Measurements from ENCODE around the gene CEP192. TPM values are rescaled to one million over a fixed set of nuclear protein-coding genes. Genes with fewer than 3 reads are reported as not detected.

CEP192 gene
- total and polyA plus RNA-seq, 2 of the 4 experiments (the other 2 are of a cell fraction) = 17.2 to 29.0 TPM

GRCh38 chr18:13159579-13159978 lies 168.4 kb downstream of the CEP192 start:
- dilution Hi-C loops (cut with HindIII; ENCODE audit: low sequenced_read_pairs, unreplicated experiment) (no loop called here), intact Hi-C loops (cut with micrococcal nuclease) (loop anchor here (1.0 to 10.0 kb wide), 4 partner anchors 46 to 432 kb away; partner anchors contain the start of gene SEH1L), in situ Hi-C loops (cut with MboI; ENCODE audit: low sequenced_read_pairs) (loop anchor here (25.0 kb wide), 1 partner anchor 422 kb away; no protein-coding TSS in a partner anchor)
- Histone ChIP-seq H4K5ac (ENCODE audit: low read depth, low read length) (no peak overlapping the region), H3K9ac (ENCODE audit: low read depth, low read length) (no peak overlapping the region), H3K4me2 (ENCODE audit: low read depth, low read length) (peak overlapping the region; percentile 74; the same call in 1 of the 2 replicates), H2BK5ac (ENCODE audit: low read depth, low read length, poor library complexity, severe bottlenecking) (no peak overlapping the region), H3K4me3 (ENCODE audit: insufficient read depth, low read depth, low read length) (no peak overlapping the region), H4K91ac (ENCODE audit: insufficient read depth, low read depth, low read length) (no peak overlapping the region), H2AFZ (replicated peaks; ENCODE audit: low read length, poor library complexity) (peak overlapping the region; percentile 39), H4K8ac (ENCODE audit: low read depth in 2 of 2, low read length in 2 of 2) (no peak overlapping the region), H2BK120ac (ENCODE audit: low read depth, low read length) (no peak overlapping the region), H2AK9ac (replicated peaks; ENCODE audit: low read depth, low read length, poor library complexity) (no peak overlapping the region), H2BK20ac (ENCODE audit: low read depth, low read length) (no peak overlapping the region), H3K9me1 (ENCODE audit: insufficient read depth, low read length) (no peaks in the 10 kb centered on the region; the same call in 1 of the 2 replicates), H3K9me3 (ENCODE audit: control insufficient read depth, insufficient read depth, low read length) (peaks cover 2% of the 10 kb centered on the region; the same call in 1 of the 2 replicates), H3K4ac (ENCODE audit: low read depth, low read length) (no peak overlapping the region), H3K56ac (ENCODE audit: extremely low read depth, insufficient read depth, low read length) (no peak overlapping the region), H2BK15ac (ENCODE audit: low read depth, low read length) (no peak overlapping the region), H3K18ac (ENCODE audit: low read depth, low read length) (no peak overlapping the region), H3K4me1 (ENCODE audit: control insufficient read depth, insufficient read depth, low read length) (peaks cover 4% of the 10 kb centered on the region; the same call in 1 of the 2 replicates), H3K23ac (ENCODE audit: low read depth, low read length) (no peak overlapping the region), H3K27me3 (ENCODE audit: control insufficient read depth, insufficient read depth, low read length) (no peaks in the 10 kb centered on the region), H3K27ac (ENCODE audit: insufficient read depth, low read length) (no peak overlapping the region), H4K20me1 (ENCODE audit: insufficient read depth, low read length) (no peaks in the 10 kb centered on the region), H2AK5ac (ENCODE audit: low read depth, low read length) (no peak overlapping the region), H3K14ac (replicated peaks; ENCODE audit: low read depth, low read length) (no peak overlapping the region), H3K79me1 (ENCODE audit: low read depth in 1 of 2, low read length in 2 of 2) (no peaks in the 10 kb centered on the region), H3K36me3 (ENCODE audit: control insufficient read depth, insufficient read depth, low read length) (no peaks in the 10 kb centered on the region)
- POLR2A ChIA-PET (ENCODE audit: unreplicated experiment) = no interaction called here
- peak; percentile 70 for TF ChIP-seq RAD21 (IDR thresholded peaks at IDR 0.05; ENCODE audit: low read length)
- TF ChIP-seq MAFK (IDR thresholded peaks at IDR 0.05; ENCODE audit: low read depth, low read length) = no peak
- no peak for TF ChIP-seq MAZ (IDR thresholded peaks at IDR 0.05; ENCODE audit: borderline replicate concordance, low read depth, low read length)
- TF ChIP-seq CTCF (conservative IDR thresholded peaks at IDR 0.05; ENCODE audit: low read depth, low read length) = peak; percentile 76
- TF ChIP-seq SMC3 (IDR thresholded peaks at IDR 0.05; ENCODE audit: low read depth, low read length) = peak; percentile 69
- no CpG with 5 or more reads among the region's 5 CpGs for WGBS, 2 experiments (ENCODE audit: extremely low coverage in 2 of 2, insufficient read length in 1 of 2)
- no TSS peak for BruUV-seq (replicated peaks)
- peak; percentile 73 for DNase-seq
- peak; percentile 90 for ATAC-seq (ENCODE audit: low read depth)
- CTCF ChIA-PET = interaction anchor here (0.6 to 2.1 kb wide), 18 partner anchors 8 to 436 kb away, joined by 3 to 8 read pairs (median 4); no protein-coding TSS in a partner anchor

Data from IMR-90 (cell line).